Loucy (cell line): ENCODE data around the gene RBKS.

Source experiments
- EZH2phosphoT487 ChIP-seq: fragments of 200-600 bp; IDR thresholded peaks from 2 replicates; pipeline ENCODE4 v1.6.1; 2018; ENCODE audit warnings: antibody characterized with exemption, mild to moderate bottlenecking, moderate library complexity, borderline replicate concordance
- TF ChIP-seq, protein P1 (sequence below): fragments of 200-600 bp; sonication (generic); conservative IDR thresholded peaks from 2 replicates; pipeline ENCODE4 v1.5.1; 2014; ENCODE audit warnings: mild to moderate bottlenecking, antibody characterized with exemption, low read length

GRCh38 chr2:27884601-27885000, 5.6 kb downstream of the RBKS start:
- TF ChIP-seq, protein P1, sequence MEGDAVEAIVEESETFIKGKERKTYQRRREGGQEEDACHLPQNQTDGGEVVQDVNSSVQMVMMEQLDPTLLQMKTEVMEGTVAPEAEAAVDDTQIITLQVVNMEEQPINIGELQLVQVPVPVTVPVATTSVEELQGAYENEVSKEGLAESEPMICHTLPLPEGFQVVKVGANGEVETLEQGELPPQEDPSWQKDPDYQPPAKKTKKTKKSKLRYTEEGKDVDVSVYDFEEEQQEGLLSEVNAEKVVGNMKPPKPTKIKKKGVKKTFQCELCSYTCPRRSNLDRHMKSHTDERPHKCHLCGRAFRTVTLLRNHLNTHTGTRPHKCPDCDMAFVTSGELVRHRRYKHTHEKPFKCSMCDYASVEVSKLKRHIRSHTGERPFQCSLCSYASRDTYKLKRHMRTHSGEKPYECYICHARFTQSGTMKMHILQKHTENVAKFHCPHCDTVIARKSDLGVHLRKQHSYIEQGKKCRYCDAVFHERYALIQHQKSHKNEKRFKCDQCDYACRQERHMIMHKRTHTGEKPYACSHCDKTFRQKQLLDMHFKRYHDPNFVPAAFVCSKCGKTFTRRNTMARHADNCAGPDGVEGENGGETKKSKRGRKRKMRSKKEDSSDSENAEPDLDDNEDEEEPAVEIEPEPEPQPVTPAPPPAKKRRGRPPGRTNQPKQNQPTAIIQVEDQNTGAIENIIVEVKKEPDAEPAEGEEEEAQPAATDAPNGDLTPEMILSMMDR: no peak
- no peak for TF ChIP-seq EZH2phosphoT487
